Measurements from ENCODE around the gene YIF1A. TPM values are rescaled to one million over a fixed set of nuclear protein-coding genes. Genes with fewer than 3 reads are reported as not detected.

The YIF1A gene
- total and polyA plus RNA-seq, 5 donors from 2014 or later: 29.3 to 71.3 (median 48.6) TPM

DNA sequence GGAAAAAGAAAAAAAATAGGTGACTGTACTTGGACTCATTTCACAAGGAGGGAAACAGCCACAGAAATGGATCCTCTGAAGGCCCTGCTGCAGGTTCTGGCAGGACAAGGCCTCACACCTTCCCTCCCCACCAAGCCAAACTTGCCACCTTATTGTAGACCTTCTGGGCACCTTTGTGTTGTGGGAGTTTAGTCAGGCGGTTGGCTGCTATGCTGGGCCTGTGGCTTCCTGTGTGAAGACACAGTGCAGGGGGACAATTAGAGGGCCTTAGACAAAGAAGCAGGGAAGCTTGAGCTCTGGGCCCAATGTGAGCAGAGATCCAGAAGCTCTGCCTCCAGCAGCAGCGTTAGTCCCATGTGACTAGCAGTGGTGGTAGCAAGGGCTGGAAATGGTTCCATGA, 16.3 kb downstream of the YIF1A start:
- ATAC-seq (ENCODE audit: low read depth in 2 of 2): no peak
- H3K27me3 ChIP-seq (ENCODE audit: control insufficient read depth, insufficient read depth, low read length): no peaks in the 10 kb centered on the region
- Mint-ChIP-seq H3K36me3 (peaks cover 20% of the 10 kb centered on the region), H3K4me1 (peaks cover 4 to 48% (median 26%) of the 10 kb centered on the region in 4 donors), H3K4me3 (peak overlapping the region in 1 of 4 donors; percentile 88), H3K9me3 (no peaks in the 10 kb centered on the region), H3K27me3 (peaks cover 14% of the 10 kb centered on the region), H3K27ac (no peak overlapping the region)
- peaks cover 33% of the 10 kb centered on the region for H3K4me1 ChIP-seq (ENCODE audit: control insufficient read depth, insufficient read depth, low read length, poor library complexity, severe bottlenecking)
- H3K4me3 ChIP-seq (ENCODE audit: low read depth, low read length): no peak overlapping the region
- peaks cover 43% of the 10 kb centered on the region for H3K36me3 ChIP-seq (ENCODE audit: control insufficient read depth, insufficient read depth, low read length)
- no peak overlapping the region for H3K27ac ChIP-seq (ENCODE audit: insufficient read depth, low read length, poor library complexity, severe bottlenecking)
- no peak for DNase-seq
- no peaks in the 10 kb centered on the region for H3K9me3 ChIP-seq (ENCODE audit: control insufficient read depth in 2 of 2, low read length in 2 of 2)

DNA sequence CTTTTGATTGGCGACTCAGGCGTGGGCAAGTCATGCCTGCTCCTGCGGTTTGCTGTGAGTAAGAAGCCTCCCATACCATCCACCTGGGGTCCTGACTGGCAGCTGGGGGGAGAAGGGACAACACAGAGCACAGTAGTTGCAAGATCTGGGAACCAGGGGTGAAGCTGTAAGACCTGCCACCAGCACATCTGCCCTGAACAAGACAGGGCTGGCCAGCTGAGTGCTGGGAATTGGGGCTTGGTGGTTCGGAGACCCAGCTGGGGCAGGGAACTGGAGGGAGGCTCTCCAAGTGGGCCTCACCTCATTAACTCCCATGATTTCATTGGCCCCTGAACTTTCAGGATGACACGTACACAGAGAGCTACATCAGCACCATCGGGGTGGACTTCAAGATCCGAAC, 17.1 kb downstream of the YIF1A start:
- H3K27me3 Mint-ChIP-seq: peaks cover 14% of the 10 kb centered on the region
- H3K27ac Mint-ChIP-seq: no peak overlapping the region
- peaks cover 4 to 50% (median 26%) of the 10 kb centered on the region in 4 donors for H3K4me1 Mint-ChIP-seq
- Histone ChIP-seq H3K27me3 (ENCODE audit: control insufficient read depth, insufficient read depth, low read length) (no peaks in the 10 kb centered on the region), H3K4me3 (ENCODE audit: low read depth, low read length) (no peak overlapping the region), H3K4me1 (ENCODE audit: control insufficient read depth, insufficient read depth, low read length, poor library complexity, severe bottlenecking) (peaks cover 34% of the 10 kb centered on the region), H3K27ac (ENCODE audit: insufficient read depth, low read length, poor library complexity, severe bottlenecking) (no peak overlapping the region), H3K36me3 (ENCODE audit: control insufficient read depth, insufficient read depth, low read length) (peaks cover 43% of the 10 kb centered on the region), H3K9me3 (ENCODE audit: control insufficient read depth in 2 of 2, low read length in 2 of 2) (no peaks in the 10 kb centered on the region)
- peak overlapping the region in 3 of 4 donors; percentile 71 to 81 (median 73) for H3K4me3 Mint-ChIP-seq
- DNase-seq (no peak), ATAC-seq (ENCODE audit: low read depth in 2 of 2) (no peak)
- H3K36me3 Mint-ChIP-seq: peaks cover 20% of the 10 kb centered on the region
- H3K9me3 Mint-ChIP-seq: no peaks in the 10 kb centered on the region

DNA sequence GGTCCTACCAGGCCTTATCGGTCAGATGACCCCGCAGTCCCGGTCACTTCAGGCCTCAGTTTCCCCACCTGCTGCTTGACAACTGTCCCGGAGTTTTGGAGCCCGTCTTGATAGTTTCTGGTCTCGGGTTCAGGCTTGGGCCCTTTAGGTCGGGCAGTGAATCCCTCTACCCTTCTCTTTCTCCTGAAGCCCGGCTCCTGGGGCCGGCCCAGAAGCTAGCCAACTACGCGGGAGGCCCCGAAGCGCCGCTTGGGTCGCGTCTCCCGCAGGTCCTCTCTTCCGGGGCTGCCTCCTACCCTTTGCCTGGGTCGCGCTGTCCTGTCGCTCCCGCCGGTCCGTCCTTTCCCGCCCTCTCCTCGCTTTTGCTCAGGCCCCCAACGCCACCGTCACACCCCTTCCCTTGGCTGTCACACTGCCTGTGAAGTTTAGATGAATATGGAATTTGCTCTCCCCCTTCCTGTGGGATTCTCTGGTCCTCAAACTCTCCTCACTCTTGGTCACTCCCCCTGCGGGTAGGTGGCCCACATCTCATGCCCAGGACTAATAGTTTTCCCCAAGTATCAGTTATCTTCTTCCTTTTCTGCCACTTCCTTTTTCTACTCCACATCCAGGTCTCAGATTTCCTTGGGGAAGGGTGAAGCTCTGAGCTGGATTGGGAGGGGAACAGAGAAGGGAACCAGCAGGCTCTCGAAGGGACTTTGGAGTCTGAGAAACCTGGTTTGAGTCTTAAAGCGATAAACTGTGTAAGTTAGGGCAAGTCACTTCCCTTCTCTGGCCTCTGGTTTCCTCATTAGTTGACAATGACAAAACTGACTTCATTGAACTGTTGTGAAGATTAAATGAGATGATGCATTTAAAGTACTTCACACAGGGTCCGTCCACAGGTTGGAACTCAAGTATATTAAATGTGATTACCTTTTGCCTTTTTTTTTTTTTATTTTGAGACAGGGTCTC, 19.7 kb downstream of the YIF1A start:
- peak overlapping the region; percentile 91 for H3K27ac ChIP-seq (ENCODE audit: insufficient read depth, low read length, poor library complexity, severe bottlenecking)
- ATAC-seq (ENCODE audit: low read depth in 2 of 2) (no peak), DNase-seq (peak in 1 of 3 donors; percentile 55)
- peak overlapping the region; percentile 94 to 99 (median 96) for H3K4me3 Mint-ChIP-seq
- H3K27me3 Mint-ChIP-seq: peaks cover 14% of the 10 kb centered on the region
- H3K27me3 ChIP-seq (ENCODE audit: control insufficient read depth, insufficient read depth, low read length): no peaks in the 10 kb centered on the region
- H3K36me3 Mint-ChIP-seq: peaks cover 19% of the 10 kb centered on the region
- peak overlapping the region; percentile 98 to 99 (median 98) for H3K27ac Mint-ChIP-seq
- H3K4me3 ChIP-seq (ENCODE audit: low read depth, low read length): peak overlapping the region; percentile 87
- peaks cover 4 to 50% (median 25%) of the 10 kb centered on the region in 4 donors for H3K4me1 Mint-ChIP-seq
- peaks cover 34% of the 10 kb centered on the region for H3K4me1 ChIP-seq (ENCODE audit: control insufficient read depth, insufficient read depth, low read length, poor library complexity, severe bottlenecking)
- no peaks in the 10 kb centered on the region for H3K9me3 Mint-ChIP-seq
- no peaks in the 10 kb centered on the region for H3K9me3 ChIP-seq (ENCODE audit: control insufficient read depth in 2 of 2, low read length in 2 of 2)
- H3K36me3 ChIP-seq (ENCODE audit: control insufficient read depth, insufficient read depth, low read length): peaks cover 32% of the 10 kb centered on the region

DNA sequence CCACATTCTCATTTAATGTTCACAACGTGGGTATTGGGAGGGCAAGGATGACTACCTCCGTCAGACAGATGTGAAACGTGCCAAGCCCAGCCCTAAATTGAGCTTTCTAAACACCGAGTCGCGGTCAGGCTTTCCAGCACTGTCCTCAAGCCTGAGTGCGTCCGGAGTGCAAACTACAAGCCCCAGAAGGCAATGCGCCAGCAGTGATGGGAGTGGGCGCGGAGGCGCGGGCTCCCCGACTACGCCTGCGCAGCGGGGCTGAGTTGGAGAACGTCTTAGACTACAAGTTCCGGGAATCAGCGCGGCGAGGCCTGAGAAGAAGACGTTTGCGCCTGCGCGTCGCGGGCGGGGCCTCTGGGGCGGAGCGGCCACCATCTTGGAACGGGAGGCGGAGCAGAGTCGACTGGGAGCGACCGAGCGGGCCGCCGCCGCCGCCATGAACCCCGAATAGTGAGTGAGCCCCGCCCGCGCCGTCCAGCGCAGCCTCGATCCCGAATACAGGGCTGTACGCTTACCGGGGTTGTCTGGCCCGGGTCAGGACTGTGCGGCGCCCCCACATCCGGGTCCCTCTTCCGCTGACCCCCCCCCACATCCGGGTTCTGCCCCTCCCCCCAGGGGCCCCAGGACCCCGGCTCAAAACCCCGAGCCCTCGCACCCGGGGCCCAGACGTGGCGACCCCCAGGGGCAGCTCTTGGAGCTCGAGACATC, 20.5 kb downstream of the YIF1A start, which contains the start of gene RAB1B:
Gene RAB1B, plus strand, starts transcription at position 396 of the 708 bp plus-strand sequence. Its CDS starts 41 bp downstream, at position 437.
- H3K4me1 Mint-ChIP-seq: peaks cover 2 to 48% (median 25%) of the 10 kb centered on the region in 4 donors
- peak; percentile 99 to 100 (median 100) for DNase-seq
- Histone ChIP-seq H3K4me1 (ENCODE audit: control insufficient read depth, insufficient read depth, low read length, poor library complexity, severe bottlenecking) (peaks cover 34% of the 10 kb centered on the region), H3K4me3 (ENCODE audit: low read depth, low read length) (peak within 1 kb of the TSS; percentile 89), H3K27ac (ENCODE audit: insufficient read depth, low read length, poor library complexity, severe bottlenecking) (peak within 1 kb of the TSS; percentile 91), H3K27me3 (ENCODE audit: control insufficient read depth, insufficient read depth, low read length) (no peaks in the 10 kb centered on the region), H3K9me3 (ENCODE audit: control insufficient read depth in 2 of 2, low read length in 2 of 2) (no peaks in the 10 kb centered on the region), H3K36me3 (ENCODE audit: control insufficient read depth, insufficient read depth, low read length) (peaks cover 26% of the 10 kb centered on the region)
- peak within 1 kb of the TSS; percentile 94 to 99 (median 96) for H3K4me3 Mint-ChIP-seq
- peak within 1 kb of the TSS; percentile 98 to 99 (median 98) for H3K27ac Mint-ChIP-seq
- H3K9me3 Mint-ChIP-seq: no peaks in the 10 kb centered on the region
- peaks cover 14% of the 10 kb centered on the region for H3K27me3 Mint-ChIP-seq
- ATAC-seq (ENCODE audit: low read depth in 2 of 2): peak; percentile 85 to 88
- H3K36me3 Mint-ChIP-seq: peaks cover 13% of the 10 kb centered on the region

DNA sequence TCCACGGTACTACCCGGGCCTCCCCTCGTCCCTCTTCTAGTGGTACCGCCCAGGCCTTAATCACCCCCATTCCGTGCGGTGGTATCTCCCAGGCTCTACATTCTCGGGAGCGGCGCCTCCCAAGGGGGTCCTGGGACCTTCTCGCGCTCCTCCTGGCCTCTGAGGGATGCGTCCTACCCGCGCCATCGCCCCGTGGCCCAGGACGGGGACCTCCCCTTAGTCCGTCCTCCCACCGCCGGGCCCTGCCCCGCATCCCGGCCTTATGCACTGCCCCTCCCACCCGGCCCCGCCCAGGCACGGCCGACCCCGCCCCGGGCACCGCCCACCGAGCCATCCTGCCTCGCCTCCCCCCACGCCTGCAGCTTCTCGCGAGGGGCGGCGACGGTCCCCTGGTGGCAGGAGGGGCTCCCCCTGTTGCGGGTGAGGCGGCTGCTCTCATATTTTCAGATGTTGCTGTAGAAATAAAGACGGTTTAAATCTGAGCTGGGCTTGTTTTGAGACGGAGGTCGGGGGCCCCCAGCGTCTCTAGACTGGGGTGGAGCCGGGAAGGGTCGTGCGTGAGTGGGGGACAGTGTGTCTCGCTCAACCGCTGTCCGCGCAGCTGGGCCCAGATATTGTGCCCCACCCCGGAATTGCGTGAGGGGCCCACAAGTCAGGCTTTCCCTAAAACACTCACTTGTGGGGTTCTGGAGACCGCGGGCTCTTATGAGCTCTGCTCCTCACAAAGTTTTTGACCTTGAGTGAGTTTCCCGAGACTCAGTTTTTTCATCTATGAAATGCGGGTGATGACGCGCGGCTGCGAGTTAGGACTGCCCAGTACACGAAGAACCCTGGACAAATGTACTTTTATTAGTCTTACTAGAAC, 21.3 kb downstream of the YIF1A start:
- peak overlapping the region; percentile 91 for H3K27ac ChIP-seq (ENCODE audit: insufficient read depth, low read length, poor library complexity, severe bottlenecking)
- peak overlapping the region; percentile 89 for H3K4me3 ChIP-seq (ENCODE audit: low read depth, low read length)
- Mint-ChIP-seq H3K4me1 (peaks cover 0 to 43% (median 24%) of the 10 kb centered on the region in 4 donors), H3K27ac (peak overlapping the region; percentile 98 to 99 (median 98)), H3K9me3 (no peaks in the 10 kb centered on the region), H3K4me3 (peak overlapping the region; percentile 94 to 99 (median 96)), H3K27me3 (peaks cover 14% of the 10 kb centered on the region), H3K36me3 (peaks cover 7% of the 10 kb centered on the region)
- no peaks in the 10 kb centered on the region for H3K27me3 ChIP-seq (ENCODE audit: control insufficient read depth, insufficient read depth, low read length)
- no peaks in the 10 kb centered on the region for H3K9me3 ChIP-seq (ENCODE audit: control insufficient read depth in 2 of 2, low read length in 2 of 2)
- H3K4me1 ChIP-seq (ENCODE audit: control insufficient read depth, insufficient read depth, low read length, poor library complexity, severe bottlenecking): peaks cover 34% of the 10 kb centered on the region
- H3K36me3 ChIP-seq (ENCODE audit: control insufficient read depth, insufficient read depth, low read length): peaks cover 25% of the 10 kb centered on the region
- peak; percentile 54 for ATAC-seq (ENCODE audit: low read depth in 2 of 2)
- peak; percentile 81 to 88 (median 82) for DNase-seq

DNA sequence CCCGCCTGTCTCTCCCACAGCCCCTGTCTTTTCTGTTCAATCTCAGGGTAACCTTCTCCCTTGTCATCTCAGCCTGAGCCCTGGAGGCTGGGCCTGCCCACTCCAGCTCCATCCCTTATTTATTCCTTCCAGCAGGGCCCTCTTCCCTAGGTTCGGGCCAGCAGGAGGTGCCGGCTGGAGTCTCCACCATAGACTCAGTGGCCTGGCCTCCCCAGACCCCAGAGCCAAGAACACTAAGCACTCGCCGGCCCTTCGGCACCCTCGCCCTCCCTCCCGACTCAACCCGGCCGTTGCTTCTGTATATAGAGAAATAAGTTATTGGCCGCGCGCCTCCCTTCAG, 21.9 kb downstream of the YIF1A start:
- peaks cover 4% of the 10 kb centered on the region for H3K36me3 Mint-ChIP-seq
- no peaks in the 10 kb centered on the region for H3K27me3 ChIP-seq (ENCODE audit: control insufficient read depth, insufficient read depth, low read length)
- peaks cover 14% of the 10 kb centered on the region for H3K27me3 Mint-ChIP-seq
- peaks cover 21% of the 10 kb centered on the region for H3K36me3 ChIP-seq (ENCODE audit: control insufficient read depth, insufficient read depth, low read length)
- H3K9me3 Mint-ChIP-seq: no peaks in the 10 kb centered on the region
- DNase-seq (no peak), ATAC-seq (ENCODE audit: low read depth in 2 of 2) (no peak)
- H3K27ac Mint-ChIP-seq: peak overlapping the region; percentile 9 to 98 (median 91)
- peak overlapping the region; percentile 91 for H3K27ac ChIP-seq (ENCODE audit: insufficient read depth, low read length, poor library complexity, severe bottlenecking)
- peaks cover 34% of the 10 kb centered on the region for H3K4me1 ChIP-seq (ENCODE audit: control insufficient read depth, insufficient read depth, low read length, poor library complexity, severe bottlenecking)
- peak overlapping the region; percentile 26 for H3K4me3 ChIP-seq (ENCODE audit: low read depth, low read length)
- H3K4me3 Mint-ChIP-seq: peak overlapping the region; percentile 74 to 99 (median 94)
- H3K9me3 ChIP-seq (ENCODE audit: control insufficient read depth in 2 of 2, low read length in 2 of 2): no peaks in the 10 kb centered on the region
- peaks cover 0 to 40% (median 24%) of the 10 kb centered on the region in 4 donors for H3K4me1 Mint-ChIP-seq
